Endothelial cell (in vitro differentiated cells): ENCODE measurements around the gene GNAI3. TPM values are rescaled to one million over a fixed set of nuclear protein-coding genes. Genes with fewer than 3 reads are reported as not detected.
A peak's percentile ranks its signal among the peaks of the same experiment; 100 is the strongest.

ENCODE experiments used
- DNase-seq: peaks from one replicate; pipeline ENCODE4 v3.0.0; 2021; ENCODE audit warnings: low spot score
- H3K27ac Mint-ChIP-seq: one replicate; pipeline ENCODE4 v1.8.0; 2021; ENCODE audit warnings: mixed read lengths, inconsistent platforms; ENCODE audit not compliant: unreplicated experiment
- H3K27me3 Mint-ChIP-seq: one replicate; pipeline ENCODE4 v1.8.0; 2021; ENCODE audit warnings: mild to moderate bottlenecking, moderate library complexity, mixed read lengths, inconsistent platforms; ENCODE audit not compliant: unreplicated experiment
- H3K36me3 Mint-ChIP-seq: one replicate; pipeline ENCODE4 v1.8.0; 2021; ENCODE audit warnings: mild to moderate bottlenecking, low read depth, mixed read lengths, inconsistent platforms; ENCODE audit not compliant: unreplicated experiment
- H3K4me1 Mint-ChIP-seq: one replicate; pipeline ENCODE4 v1.8.0; 2021; ENCODE audit warnings: mild to moderate bottlenecking, mixed read lengths, inconsistent platforms; ENCODE audit not compliant: unreplicated experiment
- H3K4me3 Mint-ChIP-seq: one replicate; pipeline ENCODE4 v1.8.0; 2021; ENCODE audit warnings: mild to moderate bottlenecking, mixed read lengths, inconsistent platforms; ENCODE audit not compliant: unreplicated experiment
- H3K9me3 Mint-ChIP-seq: one replicate; pipeline ENCODE4 v1.8.0; 2021; ENCODE audit warnings: mixed read lengths, inconsistent platforms; ENCODE audit not compliant: unreplicated experiment
- CTCF ChIP-seq: fragments of 200-600 bp; sonication (generic); IDR thresholded peaks from one replicate; pipeline ENCODE4 v1.5.0; 2021; ENCODE audit warnings: antibody characterized with exemption; ENCODE audit not compliant: unreplicated experiment
- total RNA-seq: library from RNA; stranded (reverse); fragmentation: NEBNext Ultra II Directional; extraction: Animal tissue kit (Norgen Biotek cat#: 25700); gene quantifications from one replicate; pipeline ENCODE4 v1.2.1, GENCODE V29; 2021; ENCODE audit not compliant: unreplicated experiment

Gene GNAI3
- total RNA-seq, 1 donor from 2014 or later: 17.7 TPM

- Mint-ChIP-seq H3K9me3 (no peaks in the 10 kb centered on the region), H3K36me3 (peaks cover 15% of the 10 kb centered on the region), H3K27ac (no peak overlapping the region), H3K4me3 (no peak overlapping the region), H3K4me1 (peaks cover 25% of the 10 kb centered on the region), H3K27me3 (peaks cover 27% of the 10 kb centered on the region)
- no peak for DNase-seq
- no peak for TF ChIP-seq CTCF
These were observed 76.0 kb downstream of the GNAI3 start for GRCh38 chr1:109624201-109625010.

- Mint-ChIP-seq H3K36me3 (peaks cover 21% of the 10 kb centered on the region), H3K4me3 (no peak overlapping the region), H3K4me1 (peaks cover 21% of the 10 kb centered on the region), H3K9me3 (no peaks in the 10 kb centered on the region), H3K27ac (no peak overlapping the region), H3K27me3 (peaks cover 28% of the 10 kb centered on the region)
- TF ChIP-seq CTCF: no peak
- no peak for DNase-seq
These were observed 76.8 kb downstream of the GNAI3 start for GRCh38 chr1:109625176-109625575.

- no peak overlapping the region for H3K4me3 Mint-ChIP-seq
- H3K27me3 Mint-ChIP-seq: peaks cover 29% of the 10 kb centered on the region
- H3K9me3 Mint-ChIP-seq: no peaks in the 10 kb centered on the region
- no peak for DNase-seq
- H3K36me3 Mint-ChIP-seq: peaks cover 21% of the 10 kb centered on the region
- no peak for TF ChIP-seq CTCF
- H3K4me1 Mint-ChIP-seq: peaks cover 21% of the 10 kb centered on the region
- H3K27ac Mint-ChIP-seq: peak overlapping the region; percentile 67
These were observed 77.5 kb downstream of the GNAI3 start for GRCh38 chr1:109625601-109626560.

GRCh38 chr1:109626682-109627408, 78.4 kb downstream of the GNAI3 start:
- DNase-seq: no peak

More at GRCh38 chr1:109626682-109627408, 78.4 kb downstream of the GNAI3 start:
- Mint-ChIP-seq H3K27ac (peak overlapping the region; percentile 67), H3K36me3 (peaks cover 23% of the 10 kb centered on the region), H3K4me1 (peaks cover 15% of the 10 kb centered on the region), H3K9me3 (no peaks in the 10 kb centered on the region), H3K27me3 (peaks cover 25% of the 10 kb centered on the region), H3K4me3 (peak overlapping the region; percentile 42)
- TF ChIP-seq CTCF: no peak
